GM18867 (cell line): ENCODE data around the gene CHD6.

Source experiments
- ATAC-seq: cut with Tn5 transposase; IDR thresholded peaks from one replicate; pipeline ENCODE4 v1.9.1; 2021; ENCODE audit warnings: mild to moderate bottlenecking, moderate library complexity; ENCODE audit not compliant: unreplicated experiment

Gene CHD6

DNA sequence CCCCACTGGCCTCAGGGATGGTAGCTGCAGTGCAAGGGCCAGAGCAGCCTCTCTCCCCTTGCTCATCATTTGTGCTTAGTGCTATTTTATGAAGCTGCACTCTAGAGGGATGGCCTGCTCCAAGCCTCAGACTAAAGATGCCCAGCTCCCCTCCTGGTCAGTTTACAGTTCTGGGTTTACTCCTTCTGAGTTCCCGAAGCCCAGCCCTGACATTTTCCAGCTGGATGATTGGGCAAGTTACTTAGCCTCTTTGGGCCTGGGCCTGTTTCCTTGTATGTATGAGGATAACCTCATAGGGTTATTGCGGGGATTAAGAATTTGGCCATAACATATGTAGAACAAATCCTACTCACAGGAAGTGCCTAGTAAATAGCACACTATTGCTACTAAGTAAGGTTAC lies 219.8 kb downstream of the CHD6 start:
- ATAC-seq = no peak

DNA sequence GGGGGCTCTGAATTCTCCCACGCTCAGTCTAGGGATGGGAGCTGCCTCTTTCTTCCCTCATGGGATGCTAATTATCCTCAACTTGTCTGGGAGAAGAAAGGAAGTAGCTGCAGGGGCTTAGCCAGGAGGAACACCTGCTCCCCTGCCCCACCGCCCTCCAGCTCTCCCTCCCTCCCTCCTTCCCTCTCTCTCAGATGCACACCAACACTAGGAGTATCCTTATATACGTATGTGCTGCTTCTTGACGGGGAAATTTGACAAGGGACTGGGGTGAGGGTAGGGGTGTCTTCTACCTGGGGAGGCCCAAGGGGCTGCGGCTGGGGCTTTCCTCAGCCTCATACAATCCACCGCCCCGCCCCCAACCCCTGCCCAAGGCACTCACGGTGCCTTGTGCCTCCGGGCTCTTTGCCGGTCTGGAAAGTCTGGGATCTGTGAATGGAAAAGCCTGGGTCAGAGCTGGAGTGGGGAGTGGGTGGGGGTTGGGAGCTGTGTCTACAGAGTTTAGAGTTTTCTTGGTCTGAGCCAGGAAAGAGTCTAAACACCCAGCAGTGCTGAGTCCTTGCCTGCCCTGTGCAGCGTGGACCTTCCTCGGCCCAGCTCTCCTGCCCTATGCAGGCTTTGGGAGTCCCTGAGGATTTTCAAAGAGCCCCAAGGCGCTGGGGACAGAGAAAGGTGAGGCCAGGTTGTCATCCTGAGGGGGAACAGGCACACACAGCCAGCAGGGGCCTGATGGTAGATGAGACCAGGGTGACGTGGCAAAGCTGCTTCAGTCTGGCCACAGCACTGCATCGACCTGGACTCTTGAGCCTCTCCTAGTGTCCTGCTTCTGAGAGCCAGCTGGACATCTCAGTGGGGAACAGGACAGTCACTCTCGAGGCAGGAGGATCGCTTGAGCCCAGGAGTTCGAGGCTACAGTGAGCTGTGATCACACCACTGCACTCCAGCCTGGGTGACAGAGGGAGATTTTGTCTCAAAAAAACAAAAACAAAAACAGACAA lies 222.2 kb downstream of the CHD6 start:
- no peak for ATAC-seq

DNA sequence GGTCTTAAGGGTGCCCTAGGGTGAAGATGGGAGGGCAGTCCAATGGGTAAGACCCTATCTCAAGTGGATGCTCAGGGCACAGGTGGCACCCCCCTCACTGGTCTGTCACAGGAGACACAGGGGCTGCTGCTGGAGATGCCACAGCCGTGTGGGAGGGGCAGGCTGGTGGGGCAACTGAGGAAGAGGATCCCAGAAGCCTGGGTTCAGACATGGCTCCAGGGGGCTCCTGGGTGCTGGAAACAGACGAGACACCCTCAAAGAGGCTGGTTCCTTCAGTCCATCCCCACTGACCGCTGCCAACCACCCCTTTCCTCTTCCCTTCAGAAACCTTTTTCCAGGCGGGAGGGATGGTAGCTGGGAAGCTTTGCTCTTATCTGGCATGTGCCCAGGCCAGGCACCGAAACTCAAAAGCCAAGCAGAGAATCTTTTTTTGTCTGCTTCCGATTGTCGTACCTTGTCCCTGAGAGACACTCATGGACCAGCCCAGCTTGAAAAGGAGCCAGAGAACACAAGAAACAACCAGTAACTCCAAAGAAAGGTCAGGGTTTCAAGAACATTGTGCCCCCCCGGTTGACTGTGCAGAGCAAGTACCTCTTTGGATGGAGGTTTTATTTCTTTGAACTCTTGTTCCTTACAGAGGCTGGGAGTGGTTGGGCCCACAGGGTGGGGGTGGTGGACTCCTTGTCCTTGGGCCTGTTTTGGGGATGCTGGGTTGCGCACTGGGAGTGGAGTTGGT lies 223.1 kb downstream of the CHD6 start:
- no peak for ATAC-seq

DNA sequence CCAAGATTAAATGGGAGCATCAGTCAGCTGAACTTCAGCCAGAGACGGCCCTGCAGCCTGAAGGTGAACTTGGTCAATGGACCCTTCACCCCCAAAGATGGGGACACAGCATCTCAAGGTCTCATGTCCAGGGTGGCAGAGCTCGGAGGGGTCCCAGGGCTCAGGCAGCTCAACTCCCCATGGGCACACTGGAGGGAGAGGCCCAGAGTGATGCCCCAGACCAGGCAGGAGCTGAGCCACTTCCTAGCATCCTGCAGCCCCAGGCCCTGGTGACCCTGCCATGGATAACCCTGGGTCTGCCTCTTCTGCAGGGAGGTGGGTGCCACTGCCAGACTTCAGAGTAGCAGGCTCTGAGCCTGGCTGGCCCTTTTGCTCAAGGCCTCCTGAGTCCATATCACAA lies 224.1 kb downstream of the CHD6 start:
- no peak for ATAC-seq

DNA sequence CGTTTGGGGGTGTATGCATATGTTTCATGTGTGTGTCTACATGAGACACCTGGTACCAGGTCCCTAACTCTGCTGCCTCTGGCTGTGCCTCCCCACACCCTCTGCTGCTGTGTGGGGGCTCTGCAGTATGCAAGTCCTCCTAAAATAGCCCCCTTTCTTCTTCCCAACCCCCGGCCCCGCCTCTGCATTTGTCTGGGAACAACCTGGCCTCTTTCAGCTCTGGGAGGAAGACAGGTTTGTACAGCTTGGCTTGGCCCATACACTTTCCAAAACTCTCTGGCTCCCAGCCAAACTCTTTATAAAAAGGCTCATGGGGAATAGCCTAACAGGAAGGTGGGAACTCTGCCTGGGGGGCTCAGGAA lies 224.5 kb downstream of the CHD6 start:
- ATAC-seq = no peak

DNA sequence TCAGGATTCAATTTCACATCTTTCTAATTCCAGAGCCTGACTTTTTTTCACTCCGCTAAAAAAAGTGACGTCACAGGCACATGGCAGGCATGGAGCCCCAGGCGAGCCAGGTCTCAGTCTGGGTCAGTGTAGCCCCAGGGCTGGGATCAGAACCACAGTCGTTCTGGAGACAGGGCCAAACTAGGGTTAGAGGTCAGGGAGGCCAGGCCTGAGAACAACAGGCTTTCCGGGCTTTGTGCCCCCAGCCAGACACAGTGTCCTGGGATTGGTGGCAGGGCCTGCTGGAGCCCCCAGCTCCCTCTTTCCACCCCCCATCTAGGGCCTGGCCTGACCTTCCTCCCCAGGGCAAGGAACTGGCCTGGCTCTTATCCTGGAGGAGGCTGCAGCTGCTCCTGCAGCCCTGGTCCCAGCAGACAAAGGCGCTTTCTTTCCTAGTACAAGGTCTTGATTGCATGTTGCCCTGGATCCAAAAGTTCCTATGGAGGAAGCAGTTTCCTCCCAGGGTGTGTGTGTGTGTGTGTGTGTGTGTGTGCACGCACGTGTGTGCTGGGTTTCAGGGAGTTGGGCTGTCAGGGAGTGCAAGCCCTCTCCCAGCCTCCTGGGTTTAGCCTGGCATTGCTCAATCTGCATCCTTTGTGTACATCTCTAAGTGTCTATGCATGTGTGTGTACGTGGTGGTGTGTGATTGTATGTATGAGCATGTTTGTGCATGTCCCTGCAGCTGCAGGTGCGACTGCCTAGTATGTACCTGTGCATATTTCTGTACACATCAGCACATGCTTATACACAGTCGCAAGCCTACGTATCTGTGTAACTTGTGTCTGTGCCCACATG lies 225.1 kb downstream of the CHD6 start:
- ATAC-seq = no peak

DNA sequence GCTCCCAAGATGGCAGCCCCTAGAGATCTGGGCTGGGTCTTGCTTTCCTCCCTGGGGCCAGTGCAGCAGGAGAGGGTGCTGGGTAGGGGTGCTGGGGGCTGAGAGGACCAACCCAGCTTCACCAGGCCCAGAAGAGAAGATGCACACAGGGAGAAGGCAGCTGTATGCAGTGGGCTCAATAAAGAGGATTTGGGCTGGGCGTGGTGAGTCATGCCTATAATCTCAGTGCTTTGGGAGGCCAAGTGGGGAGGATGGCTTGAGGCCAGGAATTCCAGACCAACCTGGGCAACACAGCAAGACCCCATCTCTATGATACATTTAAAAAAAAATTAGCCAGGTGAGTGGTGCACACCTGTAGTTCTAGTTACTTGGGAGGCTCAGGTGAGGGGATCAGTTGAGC lies 225.9 kb downstream of the CHD6 start:
- ATAC-seq = no peak

DNA sequence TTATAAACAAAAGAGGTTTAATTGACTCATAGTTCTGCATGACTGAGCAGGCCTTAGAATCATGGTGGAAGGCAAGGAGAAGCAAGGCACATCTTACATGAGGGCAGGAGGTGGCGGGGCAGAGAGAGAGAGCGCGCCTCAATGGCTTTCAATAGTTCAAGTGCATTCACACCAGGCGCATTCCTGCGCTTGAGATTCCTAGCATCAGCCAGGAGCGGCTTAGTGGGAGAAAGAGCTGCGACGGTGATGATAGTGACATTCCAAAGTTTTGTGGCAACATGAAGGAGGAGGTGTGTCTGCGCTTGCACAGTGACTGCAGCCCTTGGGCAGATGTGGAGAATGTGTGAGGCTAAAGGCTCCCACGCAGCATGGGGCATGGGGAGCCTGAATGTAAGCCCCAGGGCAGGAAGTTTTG lies 226.6 kb downstream of the CHD6 start:
- ATAC-seq = no peak

DNA sequence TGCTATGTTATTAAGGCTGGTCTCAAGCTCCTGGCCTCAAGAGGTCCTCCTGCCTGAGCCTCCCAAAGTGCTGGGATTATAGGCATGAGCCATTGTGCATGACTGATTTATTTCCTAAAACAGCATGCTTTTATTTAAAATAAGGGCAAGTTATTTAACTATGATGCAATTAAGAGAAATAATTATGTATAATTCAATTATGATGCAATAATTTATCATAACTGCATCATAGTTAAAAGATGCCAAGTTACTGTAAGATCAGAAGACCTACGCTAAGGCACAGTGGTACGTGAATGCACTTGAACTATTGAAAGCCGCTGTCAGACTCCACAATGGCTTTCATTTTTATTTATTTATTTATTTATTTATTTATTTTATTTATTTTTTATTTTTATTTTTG lies 227.3 kb downstream of the CHD6 start:
- ATAC-seq = no peak

DNA sequence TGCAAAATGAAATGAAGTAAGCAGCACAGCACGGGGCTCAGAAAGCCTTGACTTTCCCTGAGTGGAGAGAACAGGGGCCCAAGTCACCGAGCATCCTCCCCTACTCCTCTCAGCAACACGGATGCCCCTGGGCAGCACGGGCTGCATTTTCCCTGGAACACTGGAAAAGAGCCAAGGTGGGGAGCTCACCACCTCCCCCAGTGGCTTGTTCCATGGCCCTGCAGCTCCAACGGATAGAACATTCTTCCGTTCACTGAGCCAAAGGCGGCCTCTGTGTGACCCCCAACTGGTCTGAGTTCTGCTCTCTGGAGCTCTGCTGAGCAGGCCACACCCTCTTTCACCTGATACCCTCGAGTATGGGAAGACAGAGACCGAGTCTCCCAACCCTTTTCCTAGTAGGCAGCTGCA lies 230.7 kb downstream of the CHD6 start:
- no peak for ATAC-seq

DNA sequence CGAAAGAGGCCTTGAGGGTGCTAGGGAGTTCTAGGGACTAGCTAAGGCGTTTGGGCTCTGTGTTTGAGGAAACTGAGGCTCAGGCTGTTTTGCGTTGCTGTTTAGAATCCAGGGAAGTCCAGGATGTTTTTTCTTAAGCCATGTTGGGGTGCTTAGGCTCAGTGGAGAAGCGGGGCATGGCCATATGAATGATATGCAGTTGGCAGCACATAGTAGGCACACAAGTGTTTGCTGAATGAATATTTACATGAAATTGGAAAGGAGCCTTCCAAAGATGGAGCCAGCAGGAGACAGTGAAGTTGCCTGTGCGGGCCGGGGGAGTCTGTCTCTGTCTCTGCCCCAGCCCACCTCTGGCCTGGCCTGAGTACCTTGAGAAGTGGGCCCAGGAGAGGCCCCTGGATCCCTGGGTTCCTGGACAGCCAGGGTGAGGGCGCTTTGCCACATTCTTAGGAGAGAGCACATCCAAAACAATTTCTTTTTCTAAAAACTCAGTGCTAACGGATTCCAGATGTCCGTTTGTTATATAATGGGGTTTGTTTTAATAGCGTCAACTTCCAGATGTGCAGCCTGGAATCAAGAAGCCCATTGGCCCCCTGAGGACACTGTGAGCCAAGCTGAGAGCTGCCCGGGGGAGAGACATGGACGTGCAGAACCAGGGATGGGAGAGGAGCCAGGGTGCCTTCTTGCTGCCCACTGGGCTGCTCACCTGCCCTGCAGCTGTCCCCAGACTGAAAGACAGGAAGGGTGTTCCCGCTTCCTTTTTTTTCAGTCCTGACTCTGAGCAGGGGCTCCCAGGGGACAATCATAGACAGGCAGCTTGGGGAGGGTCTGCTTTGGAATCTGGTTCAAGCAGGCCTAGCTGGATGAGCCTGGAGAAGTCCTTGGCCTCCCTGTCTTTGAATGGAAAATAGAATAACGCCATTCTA lies 231.4 kb downstream of the CHD6 start:
- no peak for ATAC-seq

DNA sequence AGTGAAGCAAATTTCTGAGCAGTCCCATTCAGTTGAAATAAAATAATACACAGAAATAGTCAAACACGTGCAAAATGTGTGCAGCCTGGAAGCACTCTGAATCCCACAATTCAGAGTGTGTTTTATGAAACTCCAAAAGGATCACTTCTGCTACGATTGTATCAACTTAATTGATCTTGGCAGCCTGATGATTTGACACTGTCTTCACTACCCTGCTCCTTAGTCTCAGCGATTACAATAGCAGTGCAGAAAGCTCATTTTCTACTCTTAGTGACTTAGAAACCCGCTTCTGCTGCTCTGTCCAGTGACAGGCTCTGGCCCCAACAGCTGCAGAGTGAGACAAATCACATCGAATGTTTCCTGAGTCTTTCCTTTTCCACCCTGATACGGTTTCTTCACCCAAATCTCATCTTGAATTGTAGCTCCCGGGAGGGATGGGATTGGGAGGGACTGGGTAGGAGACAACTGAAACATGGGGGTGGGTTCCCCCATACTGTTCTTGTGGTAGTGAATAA lies 235.3 kb downstream of the CHD6 start:
- no peak for ATAC-seq

DNA sequence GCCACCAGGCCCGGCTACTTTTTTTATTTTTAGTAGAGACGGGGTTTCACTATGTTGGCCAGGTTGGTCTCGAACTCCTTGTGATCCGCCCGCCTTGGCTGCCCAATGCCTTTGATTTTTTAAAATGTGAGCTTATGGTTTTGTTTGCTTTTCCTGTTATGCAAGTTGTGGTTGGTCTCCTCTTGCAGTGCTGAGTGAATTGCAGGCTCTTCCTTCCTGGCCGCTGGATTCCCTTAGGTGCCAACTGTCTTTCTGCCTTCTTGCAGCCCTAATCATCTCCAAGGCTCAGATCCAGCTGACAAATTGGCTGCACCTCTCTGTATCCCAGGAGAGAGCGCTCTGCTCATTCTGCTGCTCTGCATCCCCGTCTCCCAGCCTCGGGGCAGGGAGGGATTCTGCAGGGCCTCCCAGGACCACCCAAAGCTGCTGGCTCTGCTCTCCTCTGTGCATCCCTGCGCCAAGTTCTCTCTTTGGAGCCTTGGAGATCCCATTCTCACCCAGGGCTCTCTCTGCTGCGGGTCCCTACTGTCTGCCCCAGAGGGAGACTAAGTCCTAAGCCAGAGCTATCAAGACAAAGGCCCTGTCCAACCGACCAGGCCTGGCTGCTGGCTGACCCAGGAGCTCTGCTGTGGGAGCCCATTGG lies 237.5 kb downstream of the CHD6 start:
- ATAC-seq = no peak

DNA sequence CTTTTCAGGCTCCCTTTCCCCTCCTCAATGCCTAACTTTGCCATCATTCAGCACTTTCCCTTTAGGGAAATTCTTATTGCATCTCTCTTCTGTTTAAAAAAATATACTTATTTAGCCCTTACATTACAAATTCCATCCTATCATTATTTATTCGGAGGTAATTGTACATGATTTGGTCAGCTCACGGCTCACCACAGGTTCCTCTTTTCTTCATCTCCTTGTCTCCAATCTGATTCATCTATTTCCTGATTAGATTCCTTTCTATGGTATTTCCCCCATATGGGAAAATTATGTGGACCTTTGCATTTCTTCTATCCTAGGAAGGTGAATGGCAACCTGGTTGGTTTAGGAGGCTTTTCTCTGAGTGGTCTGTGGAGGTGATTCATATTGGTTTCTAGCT lies 238.6 kb downstream of the CHD6 start:
- no peak for ATAC-seq

DNA sequence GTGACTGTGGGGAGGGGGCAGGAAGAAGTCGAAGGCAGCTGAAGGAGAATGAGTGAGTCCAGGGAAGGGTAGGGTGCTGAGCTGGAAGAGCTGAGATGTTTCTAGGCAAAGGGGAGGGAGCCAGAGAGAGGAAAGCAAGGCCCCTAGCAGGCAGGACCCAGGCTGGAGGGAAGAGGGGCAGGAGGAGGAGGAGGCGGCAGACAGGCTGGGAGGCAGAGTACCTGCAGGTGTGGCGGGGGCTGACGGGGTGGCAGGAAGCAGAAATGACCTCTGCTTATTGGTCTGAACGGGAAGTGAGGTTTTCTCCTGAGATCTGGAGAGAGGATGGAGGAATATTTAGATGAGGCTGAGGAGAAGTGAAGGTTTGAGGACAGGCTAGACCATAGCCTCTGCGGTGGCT lies 240.9 kb downstream of the CHD6 start:
- ATAC-seq = no peak

DNA sequence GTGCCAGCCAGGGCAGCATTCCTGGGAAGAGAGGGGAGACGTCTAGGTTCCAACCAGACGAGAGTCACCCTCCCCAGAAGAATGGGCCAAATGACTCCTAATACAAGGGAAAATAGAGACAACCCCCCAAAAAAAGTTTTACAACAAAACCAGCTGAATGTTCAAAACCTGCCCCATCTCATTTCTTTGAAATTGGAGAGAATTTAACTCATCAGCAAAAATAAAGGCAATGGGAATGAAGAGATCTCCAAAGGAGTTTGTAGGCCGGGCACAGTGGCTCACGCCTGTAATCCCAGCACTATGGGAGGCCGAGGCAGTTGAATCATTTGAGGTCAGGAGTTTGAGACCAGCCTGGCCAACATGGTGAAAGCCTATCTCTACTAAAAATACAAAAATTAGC lies 241.8 kb downstream of the CHD6 start:
- no peak for ATAC-seq

DNA sequence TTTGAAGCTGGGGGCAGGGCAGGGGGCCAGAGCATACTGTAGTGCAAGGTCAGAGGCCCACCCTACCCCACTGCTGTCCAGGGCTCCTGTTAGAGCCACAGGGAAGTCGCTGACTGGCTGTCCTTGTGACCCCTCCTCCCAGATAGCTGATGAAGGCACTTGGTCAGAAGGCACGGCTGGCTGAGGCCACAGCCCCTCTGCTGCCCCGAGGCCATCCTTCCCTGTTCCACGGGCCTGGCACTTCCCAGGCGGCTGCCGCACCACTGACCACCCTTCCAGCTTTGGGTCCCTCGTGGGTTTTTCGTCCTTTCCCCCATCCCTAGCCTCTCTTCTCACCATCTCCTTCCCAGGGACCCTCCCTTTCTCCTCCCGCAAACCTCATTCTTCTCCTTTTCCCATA lies 242.3 kb downstream of the CHD6 start:
- no peak for ATAC-seq

DNA sequence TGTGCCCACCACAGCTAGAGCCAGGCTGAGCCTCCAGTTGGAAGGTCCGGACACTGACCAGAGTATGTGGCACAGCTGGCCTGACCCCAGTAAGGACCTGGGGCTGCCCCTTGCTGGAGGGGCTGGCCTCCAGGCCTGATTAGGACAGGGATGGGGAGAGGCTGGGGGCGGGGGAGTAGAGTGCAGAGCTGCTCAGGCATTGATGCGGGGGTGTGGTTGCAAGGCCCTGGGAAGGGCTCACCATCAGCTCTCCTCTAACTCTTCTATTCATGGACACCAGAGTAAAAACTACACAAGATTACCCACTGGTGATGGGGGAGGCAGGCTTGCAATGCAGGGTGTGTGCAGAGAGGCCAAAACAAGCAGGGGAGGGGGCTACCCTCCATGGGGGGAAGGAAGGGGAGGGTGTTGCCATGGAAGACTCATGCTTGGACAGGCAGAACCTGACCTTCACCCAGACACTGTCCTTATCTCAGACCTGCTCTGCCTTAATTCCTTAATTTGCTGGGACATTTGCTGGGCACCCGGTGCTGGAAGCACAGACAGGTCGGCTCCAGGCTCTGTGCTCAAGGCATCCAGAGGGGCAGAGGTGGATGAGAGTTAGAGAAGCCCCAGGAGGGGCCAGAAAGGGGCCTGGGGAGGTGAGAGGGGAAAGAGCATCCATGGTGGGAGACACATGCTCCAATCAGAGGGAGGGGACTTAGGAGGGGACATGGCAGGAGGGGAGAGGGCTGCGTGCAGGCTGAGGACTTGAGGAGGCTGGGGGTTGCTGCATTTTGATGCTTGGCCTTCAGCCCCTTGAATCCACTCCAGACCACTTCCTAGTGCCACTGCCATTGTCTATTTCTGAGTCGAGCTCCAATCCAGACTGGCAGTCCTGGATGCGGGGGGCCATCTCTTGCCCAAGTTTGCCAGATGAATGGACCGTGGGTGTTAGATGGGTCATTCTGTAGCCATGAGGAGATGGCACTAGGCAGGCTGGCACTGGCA lies 244.0 kb downstream of the CHD6 start:
- no peak for ATAC-seq
